Measurements from ENCODE around the gene ALDOA.

- TF ChIP-seq SREBF2 (CRISPR knock-in tag; IDR thresholded peaks at IDR 0.05) (no peak), POLR2AphosphoS5 (IDR thresholded peaks at IDR 0.05; ENCODE audit: control insufficient read depth, insufficient read depth, low read depth, low read length) (peak; percentile 38; the same call in 1 of the 2 replicates), ZNF274 (IDR thresholded peaks at IDR 0.05; ENCODE audit: borderline replicate concordance, low read depth, low read length) (no peak), BMI1 (IDR thresholded peaks at IDR 0.05; ENCODE audit: low read length) (no peak), POLR2A (conservative IDR thresholded peaks at IDR 0.05) (peak; percentile 54), EZH2 (IDR thresholded peaks at IDR 0.05; ENCODE audit: borderline replicate concordance, low read depth, low read length) (no peak), CTCF (IDR thresholded peaks at IDR 0.05 in 2 of 3, conservative IDR thresholded peaks at IDR 0.05 in 1 of 3; ENCODE audit: insufficient read depth in 2 of 3, low read depth in 1 of 3, low read length in 3 of 3) (peak; percentile 48 to 57 (median 50); a peak in 5 of 6 replicates), CEBPB (tag; IDR thresholded peaks at IDR 0.05) (no peak), GATA2 (CRISPR knock-in tag; IDR thresholded peaks at IDR 0.05) (no peak)
These were observed 1.4 kb upstream of the ALDOA start for GRCh38 chr16:30063893-30064728.

Data from K562 (cell line).